GM18868 (cell line): Measurements from ENCODE around the gene TSC1.

Experiments used
- ATAC-seq: cut with Tn5 transposase; IDR thresholded peaks from one replicate; pipeline ENCODE4 v1.9.1; 2021; ENCODE audit warnings: mild to moderate bottlenecking, moderate library complexity; ENCODE audit not compliant: unreplicated experiment

Gene TSC1

DNA sequence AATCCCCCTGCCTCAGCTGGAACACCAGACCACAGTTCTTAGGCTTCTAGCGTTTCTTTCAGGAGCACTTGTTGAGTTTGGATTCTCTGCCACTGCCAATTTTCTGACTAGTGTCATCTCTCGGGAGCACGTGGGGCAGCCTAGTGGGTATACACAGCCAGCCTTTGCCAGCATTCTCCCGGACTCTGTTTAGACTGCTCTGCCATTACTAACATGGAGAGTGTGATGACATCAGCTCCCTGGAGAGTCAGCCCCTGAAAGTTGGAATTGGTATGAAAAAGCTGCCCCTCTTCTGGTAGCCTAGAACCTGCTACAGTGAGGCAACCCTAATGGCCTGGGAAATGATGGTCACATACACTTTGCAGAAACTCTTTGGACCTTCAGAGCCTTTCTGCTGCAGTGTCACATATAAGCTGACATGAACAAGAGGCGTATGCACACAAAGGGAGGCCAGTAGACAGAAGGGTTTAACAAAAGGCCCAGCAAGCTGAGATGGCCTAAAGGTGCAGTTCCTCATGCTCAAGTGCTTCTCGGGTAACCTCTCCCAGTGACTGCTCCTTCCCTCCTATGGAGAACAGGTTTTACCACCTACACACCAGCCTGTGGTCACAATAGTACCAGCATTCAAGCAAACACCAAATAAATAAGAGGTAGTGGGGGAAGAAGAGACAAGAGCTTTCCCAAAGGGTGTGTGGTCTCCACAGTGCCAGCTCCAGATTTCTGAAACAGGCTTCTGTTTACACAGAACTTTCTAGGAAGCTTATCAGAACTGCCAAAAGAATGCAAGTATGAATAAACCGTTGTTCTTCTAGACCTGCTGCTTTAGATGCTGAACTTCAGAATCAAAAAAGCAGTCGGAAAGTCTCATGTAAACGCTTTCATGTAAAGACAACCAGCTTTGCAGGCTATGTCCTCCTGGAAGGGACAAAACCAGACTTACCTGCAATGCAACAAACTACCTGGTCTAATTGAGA is 49.3 kb downstream of the TSC1 start:
- ATAC-seq = no peak

DNA sequence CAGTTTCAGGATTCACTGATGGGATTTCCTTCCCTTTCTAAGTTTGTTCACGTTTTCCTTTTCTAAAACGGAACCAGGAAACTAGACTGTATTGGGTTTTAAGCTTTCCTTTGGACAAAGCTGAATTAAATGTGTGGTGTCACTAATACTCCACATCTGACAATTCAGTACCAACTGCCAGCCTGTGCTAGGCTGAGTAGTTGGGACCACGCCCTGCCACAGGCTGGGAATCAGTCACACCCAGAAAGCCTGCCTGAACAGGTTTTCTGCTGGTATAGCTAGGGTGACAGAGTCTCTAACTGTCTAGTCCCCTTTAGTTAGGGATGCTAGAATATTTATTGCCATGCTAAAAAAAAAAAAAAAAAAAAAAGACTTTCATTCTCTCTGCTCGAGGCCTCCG is 50.1 kb downstream of the TSC1 start:
- no peak for ATAC-seq

DNA sequence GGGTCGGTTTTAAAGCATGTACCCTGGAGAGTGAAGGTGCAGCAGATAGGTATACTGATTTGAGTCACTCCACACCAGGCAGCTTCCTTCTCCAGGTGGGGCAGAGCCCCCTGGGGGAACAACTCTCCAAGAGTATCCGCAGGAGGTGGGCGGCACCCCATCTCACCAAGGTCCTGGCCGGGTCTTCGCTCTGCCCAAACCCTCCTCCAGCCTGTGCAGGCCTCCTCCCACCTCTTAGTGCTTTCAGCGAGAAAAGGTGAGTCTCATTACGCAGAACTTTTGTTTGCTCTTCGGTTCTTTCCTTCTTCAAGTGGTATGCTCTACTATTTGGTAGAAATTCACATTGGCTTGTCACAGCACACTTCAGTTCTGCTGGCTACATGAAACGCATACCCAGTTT is 52.0 kb downstream of the TSC1 start:
- no peak for ATAC-seq

DNA sequence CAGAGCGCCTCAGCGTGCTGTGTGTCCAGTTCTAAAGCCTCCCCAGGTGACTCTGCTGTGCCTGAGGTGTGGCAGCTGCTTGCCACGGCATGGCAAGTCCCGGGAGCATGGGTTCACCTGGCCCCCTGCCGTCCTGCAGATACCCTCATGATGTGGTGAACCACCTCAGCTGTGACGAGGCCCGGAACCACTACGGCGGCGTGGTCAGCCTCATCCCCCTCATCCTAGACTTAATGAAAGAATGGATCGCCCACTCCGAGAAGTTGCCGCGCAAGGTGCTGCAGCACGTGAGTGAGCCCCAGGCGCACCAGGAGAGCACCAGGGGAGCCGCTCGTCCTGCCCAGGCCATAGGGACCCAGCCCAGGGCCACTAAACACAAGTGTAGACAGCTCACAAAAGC is 56.3 kb downstream of the TSC1 start:
- ATAC-seq = no peak

- no peak for ATAC-seq
Observed at GRCh38 chr9:132887181-132888120, 57.0 kb downstream of the TSC1 start.

DNA sequence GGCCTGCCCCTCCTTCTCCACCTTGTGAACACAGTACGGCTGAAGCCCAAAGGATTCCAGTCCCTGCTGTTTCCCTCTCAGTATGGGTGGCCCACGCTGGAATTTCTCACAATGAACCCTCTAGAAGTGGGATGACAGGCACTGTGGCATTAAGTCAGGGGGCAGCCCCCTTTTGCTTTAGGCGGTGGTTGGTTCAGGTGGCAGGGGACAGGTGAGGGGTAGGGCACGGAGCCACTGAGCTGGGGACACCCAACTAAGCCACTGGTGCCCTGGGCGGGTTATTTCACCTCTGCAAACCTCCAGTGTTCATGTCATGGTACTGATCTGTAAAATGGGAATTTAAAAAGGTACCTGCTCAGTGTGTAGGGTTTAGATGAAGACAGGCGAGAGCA is 58.1 kb downstream of the TSC1 start:
- ATAC-seq = no peak

DNA sequence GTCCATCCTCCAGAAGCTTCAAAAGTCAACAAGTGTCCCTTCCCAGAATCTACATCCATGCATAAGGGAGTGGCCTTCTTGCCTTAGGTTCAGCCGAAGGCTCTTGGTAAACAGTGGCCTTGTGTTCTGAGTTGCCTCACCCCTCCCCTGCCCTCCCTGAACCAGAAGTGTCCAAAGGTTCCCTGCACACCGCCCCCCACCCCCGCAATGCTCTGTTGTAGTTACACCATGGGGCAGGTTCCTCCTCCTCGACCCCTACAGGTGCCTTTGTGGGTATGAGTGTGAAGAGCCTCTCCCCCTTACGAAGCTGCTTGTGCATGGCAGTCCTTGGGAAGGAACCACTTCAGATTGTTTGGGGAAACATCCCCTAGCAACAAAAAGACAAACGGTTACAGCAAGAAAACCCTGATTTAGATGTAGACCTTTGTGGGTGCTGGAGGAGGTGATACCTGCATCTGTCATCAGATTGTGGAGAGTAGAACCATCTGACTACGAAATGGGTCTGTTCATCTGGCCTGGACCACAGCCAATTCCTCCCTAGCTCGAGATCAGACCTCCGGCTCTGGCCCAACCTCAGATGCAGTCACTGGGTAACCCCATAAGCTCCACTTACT is 58.6 kb downstream of the TSC1 start:
- no peak for ATAC-seq

- ATAC-seq = no peak
Observed at GRCh38 chr9:132883349-132884294, 60.8 kb downstream of the TSC1 start.

DNA sequence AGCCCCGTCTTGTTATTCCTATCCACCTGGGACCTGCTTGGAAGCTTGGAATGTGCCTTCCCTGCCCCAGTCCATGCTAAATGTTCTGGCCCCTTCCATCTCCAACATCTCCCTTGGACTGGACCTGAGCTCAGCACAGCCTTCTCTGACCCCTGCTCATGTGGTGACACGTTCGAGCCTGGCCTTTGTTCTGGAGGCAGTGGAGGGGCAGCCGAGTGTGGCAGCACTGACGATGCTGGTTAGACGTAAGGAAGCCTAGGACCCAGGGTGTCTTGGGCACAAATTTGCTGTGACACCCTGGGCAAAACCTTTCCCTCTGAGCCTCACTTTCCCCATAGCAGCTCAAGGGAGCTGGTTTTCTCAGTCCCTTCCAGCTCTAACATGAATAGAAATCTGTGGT is 61.8 kb downstream of the TSC1 start:
- no peak for ATAC-seq

DNA sequence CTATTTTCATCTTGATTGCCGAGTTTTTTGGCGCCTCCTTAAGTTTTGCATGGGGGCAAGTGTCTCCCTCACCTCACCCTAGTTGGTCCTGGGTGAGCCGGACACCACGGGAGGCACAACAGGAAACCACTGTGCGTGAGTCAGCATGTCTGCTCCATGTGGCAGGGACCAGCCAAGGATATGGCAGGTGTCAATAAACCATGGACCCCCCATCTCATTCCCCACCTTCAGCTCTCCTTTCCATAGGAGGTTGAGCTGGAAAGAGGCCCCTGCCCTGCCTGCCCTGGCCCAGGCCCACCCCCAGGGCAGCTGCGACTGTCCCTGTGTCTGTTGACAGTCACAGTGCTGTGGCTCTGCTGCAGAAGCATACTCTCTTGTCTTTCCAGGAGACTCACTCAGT is 62.6 kb downstream of the TSC1 start:
- no peak for ATAC-seq

DNA sequence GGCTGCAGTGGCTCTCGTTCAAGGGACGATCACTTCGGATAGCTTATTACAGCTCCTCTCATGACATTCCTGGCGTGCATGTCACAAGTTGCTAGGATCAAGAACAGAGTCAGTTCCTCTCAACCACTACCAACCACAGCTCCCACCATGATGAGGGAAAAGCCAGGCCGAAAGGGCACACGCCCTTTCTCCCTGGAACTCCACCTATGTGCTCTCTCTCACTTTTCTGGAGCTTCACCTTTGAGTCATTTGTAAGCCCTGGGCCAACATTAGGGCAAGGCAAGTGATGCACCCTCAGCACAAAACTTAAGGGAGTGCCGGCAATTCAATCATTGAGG is 64.1 kb downstream of the TSC1 start:
- no peak for ATAC-seq

DNA sequence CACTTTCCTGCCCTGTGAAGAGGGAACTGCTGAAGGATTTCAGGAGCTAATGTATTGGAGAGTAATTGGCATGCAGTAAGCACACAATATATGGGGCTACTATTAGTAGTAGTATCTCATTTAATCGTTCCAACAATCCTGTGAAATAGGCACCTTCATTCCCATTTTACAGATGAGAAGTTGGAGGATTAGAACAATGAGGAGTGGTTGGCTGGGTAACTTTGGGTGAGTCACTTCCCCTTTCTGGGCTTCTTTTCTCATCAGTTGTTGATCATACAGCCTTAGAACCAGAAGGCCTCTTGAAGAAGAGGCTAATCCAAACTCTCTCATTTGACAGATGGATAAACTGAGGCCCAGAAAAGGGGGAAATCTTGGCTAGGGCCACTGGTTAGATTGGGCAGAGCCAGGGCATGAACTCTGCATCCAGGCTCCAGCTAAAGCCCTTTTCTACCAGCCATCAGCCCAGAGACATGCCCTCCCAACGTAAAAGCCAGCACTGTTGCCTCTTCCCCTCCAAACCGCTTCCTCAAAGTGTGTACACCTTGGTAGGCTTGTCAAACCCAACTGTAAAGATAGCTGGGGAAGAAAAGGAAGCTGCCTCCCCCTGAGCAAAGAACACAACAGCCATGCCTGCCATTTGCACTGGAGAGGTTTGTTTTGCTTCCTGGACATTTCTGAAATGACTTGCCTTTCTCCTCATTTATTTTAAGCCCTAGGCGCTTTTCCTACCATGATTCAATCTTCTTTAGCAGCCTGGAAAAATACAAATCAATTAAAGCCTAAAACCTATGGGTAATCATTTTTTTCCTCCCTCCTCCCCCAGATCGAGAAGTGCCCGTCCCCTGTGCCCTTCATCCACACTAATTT is 64.7 kb downstream of the TSC1 start:
- no peak for ATAC-seq

- no peak for ATAC-seq
Observed at GRCh38 chr9:132878695-132879456, 65.5 kb downstream of the TSC1 start, which contains the start of gene SPACA9. TSS of gene SPACA9 (plus strand) at chr9:132878898. CDS start at chr9:132883948, 5,050 bp downstream.

DNA sequence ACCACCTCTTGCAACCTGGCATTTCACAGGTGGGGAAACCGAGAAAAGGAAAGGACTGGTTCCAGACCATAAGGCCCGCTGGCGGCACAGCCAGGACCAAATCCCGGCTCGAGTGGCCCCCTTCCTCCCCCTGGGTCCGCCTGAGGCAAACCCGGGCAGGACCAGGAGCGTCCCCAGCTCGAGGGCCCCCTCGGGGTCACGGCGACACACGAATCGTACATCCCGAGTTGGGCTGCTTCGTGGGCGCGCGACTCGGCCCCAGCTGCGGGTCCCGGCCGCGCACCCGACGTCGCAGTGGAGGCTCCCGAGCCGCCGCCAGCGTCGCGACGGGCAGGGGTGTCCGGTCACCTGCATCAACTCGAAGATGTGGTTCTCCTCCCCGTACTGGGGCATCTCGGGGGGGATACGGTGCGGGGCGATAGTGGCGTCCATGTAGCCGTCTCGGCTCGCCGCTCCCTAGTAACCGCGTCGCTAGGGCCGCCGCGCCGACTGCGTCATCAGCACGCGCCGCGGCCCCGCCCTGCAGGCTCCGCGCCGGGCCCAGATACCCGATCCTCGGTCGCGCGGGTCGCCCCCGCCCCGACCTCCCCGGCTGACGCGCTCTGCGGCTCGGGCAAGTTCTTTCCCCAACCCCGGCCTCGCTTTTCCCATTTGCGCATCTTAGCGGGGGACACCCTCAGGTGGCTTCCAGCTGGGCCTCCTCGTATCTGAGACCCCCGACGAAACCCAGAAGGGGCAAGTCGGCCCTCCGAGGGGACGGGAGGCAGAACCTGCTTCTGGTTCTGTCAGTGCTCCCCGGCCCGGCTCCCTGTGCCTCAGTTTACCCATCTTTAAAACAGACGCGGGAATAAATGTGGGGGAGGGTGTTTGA is 66.4 kb downstream of the TSC1 start, which contains the start of gene AK8:
AK8 (minus strand) TSS at position 461 of the 871 bp plus-strand sequence; CDS start at position 432, 29 bp downstream.
- no peak for ATAC-seq

DNA sequence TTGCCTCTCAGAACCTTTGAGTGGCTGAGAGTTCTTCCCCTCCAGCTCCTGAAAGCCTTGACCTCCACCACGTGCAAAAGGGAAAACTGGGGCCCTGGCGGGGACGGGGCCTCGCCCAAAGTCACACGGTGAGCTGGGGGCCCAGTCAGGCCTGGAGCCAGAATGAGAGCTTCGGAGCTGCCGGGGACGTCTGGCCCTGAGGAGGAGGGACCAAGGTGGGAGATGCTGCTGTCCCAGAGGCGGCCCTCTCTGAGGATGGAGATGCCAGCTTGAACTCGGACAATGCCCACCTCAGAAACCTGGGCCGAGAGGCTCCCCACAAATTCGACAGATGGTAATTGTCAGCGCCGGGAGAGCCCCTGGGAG is 67.0 kb downstream of the TSC1 start:
- no peak for ATAC-seq

DNA sequence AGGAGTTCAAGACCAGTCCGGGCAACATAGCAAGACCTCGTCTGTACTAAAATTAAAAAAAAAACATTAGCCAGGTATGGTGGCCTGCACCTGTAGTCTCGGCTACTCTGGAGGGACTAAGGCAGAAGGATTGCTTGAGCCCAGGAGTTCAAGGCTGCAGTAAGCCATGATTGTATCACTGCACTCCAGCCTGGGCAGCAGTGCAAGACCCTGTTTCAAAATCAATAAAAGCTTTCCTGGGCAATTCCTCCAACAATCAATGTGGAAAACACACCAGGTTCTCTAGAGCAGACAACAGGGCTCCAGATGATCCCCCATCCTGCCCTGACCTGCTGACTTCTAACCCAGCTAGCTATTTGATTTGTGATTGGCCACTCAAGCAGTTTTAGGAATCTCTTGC is 67.6 kb downstream of the TSC1 start:
- ATAC-seq = no peak

- no peak for ATAC-seq
Observed at GRCh38 chr9:132875159-132875558, 69.3 kb downstream of the TSC1 start.
